Fibroblast of mammary gland (primary cell): Measurements from ENCODE around the gene PFN4.
A peak's percentile ranks its signal among the peaks of the same experiment; 100 is the strongest.

Source experiments
- DNase-seq: peaks from one replicate; pipeline ENCODE4 v3.0.0-alpha.2; 2010; ENCODE audit warnings: low read depth
- H3K4me3 ChIP-seq: 2 replicates; pipeline ENCODE4 v1.5.1; 2011; ENCODE audit warnings: low read depth, mild to moderate bottlenecking, low read length, moderate library complexity; ENCODE audit not compliant: control insufficient read depth
- CTCF ChIP-seq: conservative IDR thresholded peaks from 2 replicates; pipeline ENCODE4 v1.5.1; 2011; ENCODE audit warnings: low read depth, low read length, inconsistent platforms; ENCODE audit not compliant: control insufficient read depth, insufficient read depth

Gene PFN4, protein sequence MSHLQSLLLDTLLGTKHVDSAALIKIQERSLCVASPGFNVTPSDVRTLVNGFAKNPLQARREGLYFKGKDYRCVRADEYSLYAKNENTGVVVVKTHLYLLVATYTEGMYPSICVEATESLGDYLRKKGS

GRCh38 chr2:24123195-24123921, at the start of gene PFN4, which contains the start of gene FAM228B:
PFN4 (minus strand) TSS chr2:24123334; CDS start chr2:24122535, 799 bp downstream.
FAM228B (plus strand) TSS chr2:24123469; CDS start chr2:24124362, 893 bp downstream.
- DNase-seq: peak; percentile 69
- TF ChIP-seq CTCF: no peak
- H3K4me3 ChIP-seq: peak within 1 kb of the TSS; percentile 80

DNA sequence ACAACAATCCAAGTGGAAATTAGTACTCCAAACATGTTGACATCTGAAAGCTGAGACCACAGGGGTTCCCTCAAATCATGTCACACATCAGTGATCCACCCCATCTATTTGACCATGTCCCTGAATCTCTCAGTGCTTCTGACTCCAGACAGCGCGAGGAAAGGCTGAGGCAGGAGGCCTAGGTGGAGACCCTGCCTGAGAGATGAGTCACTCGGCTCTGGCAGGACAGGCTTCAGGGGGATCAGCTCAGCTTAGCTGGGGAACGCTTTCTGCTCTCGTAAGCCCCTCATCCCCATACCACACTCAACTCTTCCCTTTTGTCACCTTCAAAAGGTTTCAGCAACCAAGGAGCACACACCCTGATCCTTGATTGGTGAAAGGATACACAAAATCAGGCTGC, 45.9 kb upstream of the PFN4 start:
- H3K4me3 ChIP-seq: no peak overlapping the region
- no peak for TF ChIP-seq CTCF
- DNase-seq: no peak

GRCh38 chr2:24164416-24164973, 41.4 kb upstream of the PFN4 start:
- no peak overlapping the region for H3K4me3 ChIP-seq
- DNase-seq: peak; percentile 36
- TF ChIP-seq CTCF: peak; percentile 69

GRCh38 chr2:24163601-24164000, 40.5 kb upstream of the PFN4 start:
- DNase-seq: no peak
- H3K4me3 ChIP-seq: no peak overlapping the region
- TF ChIP-seq CTCF: no peak

- no peak for DNase-seq
- no peak for TF ChIP-seq CTCF
- H3K4me3 ChIP-seq: no peak overlapping the region
Measured at GRCh38 chr2:24163186-24163585, 40.1 kb upstream of the PFN4 start.

GRCh38 chr2:24162494-24162893, 39.4 kb upstream of the PFN4 start:
- DNase-seq: no peak
- H3K4me3 ChIP-seq: no peak overlapping the region
- TF ChIP-seq CTCF: no peak
